ENCODE results near the gene KIF26B.
A peak's percentile ranks its signal among the peaks of the same experiment; 100 is the strongest.

The KIF26B gene

DNA sequence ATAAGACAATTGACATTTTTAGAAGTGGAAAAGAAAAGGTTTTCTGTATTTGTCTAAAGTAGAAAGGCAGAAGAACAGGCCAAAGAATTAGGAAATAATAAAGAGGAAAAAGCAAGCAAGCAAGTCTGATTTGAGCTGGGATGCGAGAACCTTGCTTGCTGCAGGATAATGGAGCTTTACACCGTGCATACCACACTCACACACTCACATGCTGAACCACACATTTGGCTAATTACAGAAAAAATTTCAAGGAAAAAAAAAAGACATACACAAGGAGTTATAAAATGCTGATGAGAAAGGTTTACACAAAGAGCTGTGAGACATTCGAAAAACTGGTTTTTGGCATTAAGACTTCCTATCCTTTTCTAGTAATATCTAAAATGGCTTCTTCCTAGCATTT lies 593.9 kb downstream of the KIF26B start (continued):
- TF ChIP-seq SNAI2 (CRISPR knock-in tag; IDR thresholded peaks at IDR 0.05): no peak
- no peak for TF ChIP-seq ZNF565 (CRISPR knock-in tag; conservative IDR thresholded peaks at IDR 0.05; ENCODE audit: low read depth)
- TF ChIP-seq BACH2 (CRISPR knock-in tag; IDR thresholded peaks at IDR 0.05; ENCODE audit: borderline replicate concordance): no peak
- TF ChIP-seq ZC3H10 (CRISPR knock-in tag; IDR thresholded peaks at IDR 0.05): no peak
- no peak for TF ChIP-seq ZNF8 (CRISPR knock-in tag; IDR thresholded peaks at IDR 0.05)

GRCh38 chr1:245749053-245749452 lies 594.3 kb downstream of the KIF26B start:
- TF ChIP-seq SNAI2 (CRISPR knock-in tag; IDR thresholded peaks at IDR 0.05) (no peak), PPARA (CRISPR knock-in tag; IDR thresholded peaks at IDR 0.05; ENCODE audit: borderline replicate concordance) (no peak), CSDC2 (CRISPR knock-in tag; IDR thresholded peaks at IDR 0.05) (no peak), CREB5 (CRISPR knock-in tag; IDR thresholded peaks at IDR 0.05; ENCODE audit: low read depth) (no peak), POU6F1 (CRISPR knock-in tag; IDR thresholded peaks at IDR 0.05; ENCODE audit: borderline replicate concordance, low read depth) (peak; percentile 17; the same call in 1 of the 2 replicates), GLIS3 (CRISPR knock-in tag; IDR thresholded peaks at IDR 0.05) (no peak), RARB (CRISPR knock-in tag; IDR thresholded peaks at IDR 0.05) (0 out of 2 replicates have a peak, but pooled peaks have one; percentile 2), BACH2 (CRISPR knock-in tag; IDR thresholded peaks at IDR 0.05; ENCODE audit: borderline replicate concordance) (no peak), ZFP3 (CRISPR knock-in tag; IDR thresholded peaks at IDR 0.05) (no peak), OSR1 (CRISPR knock-in tag; IDR thresholded peaks at IDR 0.05) (no peak), ISL1 (CRISPR knock-in tag; IDR thresholded peaks at IDR 0.05) (no peak), ZC3H10 (CRISPR knock-in tag; IDR thresholded peaks at IDR 0.05) (peak; percentile 83), ESRRG (CRISPR knock-in tag; IDR thresholded peaks at IDR 0.05) (no peak), CSRNP3 (CRISPR knock-in tag; IDR thresholded peaks at IDR 0.05) (no peak), ARNTL (CRISPR knock-in tag; IDR thresholded peaks at IDR 0.05; ENCODE audit: borderline replicate concordance, low read depth) (no peak), ZNF70 (CRISPR knock-in tag; IDR thresholded peaks at IDR 0.05) (no peak), TOX (CRISPR knock-in tag; IDR thresholded peaks at IDR 0.05; ENCODE audit: borderline replicate concordance) (peak; percentile 80), PATZ1 (CRISPR knock-in tag; IDR thresholded peaks at IDR 0.05; ENCODE audit: borderline replicate concordance) (peak; percentile 67; the same call in 1 of the 2 replicates), TCF4 (CRISPR knock-in tag; IDR thresholded peaks at IDR 0.05; ENCODE audit: borderline replicate concordance) (no peak)
- TF ChIP-seq, protein P1, sequence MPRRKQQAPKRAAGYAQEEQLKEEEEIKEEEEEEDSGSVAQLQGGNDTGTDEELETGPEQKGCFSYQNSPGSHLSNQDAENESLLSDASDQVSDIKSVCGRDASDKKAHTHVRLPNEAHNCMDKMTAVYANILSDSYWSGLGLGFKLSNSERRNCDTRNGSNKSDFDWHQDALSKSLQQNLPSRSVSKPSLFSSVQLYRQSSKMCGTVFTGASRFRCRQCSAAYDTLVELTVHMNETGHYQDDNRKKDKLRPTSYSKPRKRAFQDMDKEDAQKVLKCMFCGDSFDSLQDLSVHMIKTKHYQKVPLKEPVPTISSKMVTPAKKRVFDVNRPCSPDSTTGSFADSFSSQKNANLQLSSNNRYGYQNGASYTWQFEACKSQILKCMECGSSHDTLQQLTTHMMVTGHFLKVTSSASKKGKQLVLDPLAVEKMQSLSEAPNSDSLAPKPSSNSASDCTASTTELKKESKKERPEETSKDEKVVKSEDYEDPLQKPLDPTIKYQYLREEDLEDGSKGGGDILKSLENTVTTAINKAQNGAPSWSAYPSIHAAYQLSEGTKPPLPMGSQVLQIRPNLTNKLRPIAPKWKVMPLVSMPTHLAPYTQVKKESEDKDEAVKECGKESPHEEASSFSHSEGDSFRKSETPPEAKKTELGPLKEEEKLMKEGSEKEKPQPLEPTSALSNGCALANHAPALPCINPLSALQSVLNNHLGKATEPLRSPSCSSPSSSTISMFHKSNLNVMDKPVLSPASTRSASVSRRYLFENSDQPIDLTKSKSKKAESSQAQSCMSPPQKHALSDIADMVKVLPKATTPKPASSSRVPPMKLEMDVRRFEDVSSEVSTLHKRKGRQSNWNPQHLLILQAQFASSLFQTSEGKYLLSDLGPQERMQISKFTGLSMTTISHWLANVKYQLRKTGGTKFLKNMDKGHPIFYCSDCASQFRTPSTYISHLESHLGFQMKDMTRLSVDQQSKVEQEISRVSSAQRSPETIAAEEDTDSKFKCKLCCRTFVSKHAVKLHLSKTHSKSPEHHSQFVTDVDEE (CRISPR knock-in tag; IDR thresholded peaks at IDR 0.05): no peak
- ATAC-seq: peak; percentile 43

DNA sequence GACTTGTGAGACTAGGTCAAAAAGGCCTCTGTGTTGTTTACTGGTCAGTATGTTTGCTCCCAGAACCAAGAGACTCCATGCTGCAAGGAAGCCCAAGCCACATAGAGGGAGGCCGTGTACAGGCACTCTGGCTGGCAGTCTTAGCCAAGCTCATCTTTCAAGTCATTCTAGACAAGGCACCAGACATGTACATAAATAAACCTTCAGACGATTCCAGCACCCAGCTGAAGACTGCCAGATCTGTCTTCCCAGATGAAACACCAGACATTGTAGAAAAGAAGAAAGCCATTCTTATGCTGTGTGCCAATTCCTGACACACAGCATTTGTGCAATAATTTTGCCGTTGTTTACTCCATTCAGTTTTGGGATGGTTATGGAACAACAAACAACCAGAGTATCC lies 595.5 kb downstream of the KIF26B start:
- no peak for ATAC-seq
- TF ChIP-seq ZNF565 (CRISPR knock-in tag; conservative IDR thresholded peaks at IDR 0.05; ENCODE audit: low read depth) (peak; percentile 86; the same call in 1 of the 2 replicates), ZNF70 (CRISPR knock-in tag; IDR thresholded peaks at IDR 0.05) (no peak)

All from SK-N-SH treated with all-trans-retinoic acid at 6 μM for 48 hours (cell line).